ENCODE results near the gene ZP1. TPM values are rescaled to one million over a fixed set of nuclear protein-coding genes. Genes with fewer than 3 reads are reported as not detected.

Gene ZP1
- total and polyA plus RNA-seq, 2 of the 8 experiments (the other 6 are each of a cell fraction or from before 2014, with no cell fraction given): not detected

- TF ChIP-seq CHD7 (IDR thresholded peaks at IDR 0.05; ENCODE audit: insufficient replicate concordance, low read length) (no peak), SP2 (IDR thresholded peaks at IDR 0.05; ENCODE audit: low read length) (no peak), E2F6 (IDR thresholded peaks at IDR 0.05) (no peak)
Measured at GRCh38 chr11:60876168-60876485, 8.8 kb downstream of the ZP1 start (continued).
